ENCODE results near the gene BCL11A. TPM values are rescaled to one million over a fixed set of nuclear protein-coding genes. Genes with fewer than 3 reads are reported as not detected.
A peak's percentile ranks its signal among the peaks of the same experiment; 100 is the strongest.

The BCL11A gene
- total RNA-seq, 1 donor from 2014 or later, result 10.7 TPM

GRCh38 chr2:60516826-60517225, 36.6 kb downstream of the BCL11A start:
- H3K27me3 Mint-ChIP-seq (ENCODE audit: unreplicated experiment), result no peaks in the 10 kb centered on the region
- H3K4me3 Mint-ChIP-seq (ENCODE audit: unreplicated experiment), result peak overlapping the region; percentile 59
- no peaks in the 10 kb centered on the region for H3K36me3 Mint-ChIP-seq (ENCODE audit: unreplicated experiment)
- H3K27ac Mint-ChIP-seq (ENCODE audit: unreplicated experiment), result peak overlapping the region; percentile 98
- H3K9me3 Mint-ChIP-seq (ENCODE audit: unreplicated experiment), result no peaks in the 10 kb centered on the region
- DNase-seq (ENCODE audit: extremely low spot score, unreplicated experiment), result no peak
- H3K4me1 Mint-ChIP-seq (ENCODE audit: unreplicated experiment), result peaks cover 34% of the 10 kb centered on the region
- no peak for TF ChIP-seq CTCF (IDR thresholded peaks at IDR 0.05)

- H3K36me3 Mint-ChIP-seq (ENCODE audit: unreplicated experiment), result no peaks in the 10 kb centered on the region
- no peak for TF ChIP-seq CTCF (IDR thresholded peaks at IDR 0.05)
- H3K27me3 Mint-ChIP-seq (ENCODE audit: unreplicated experiment), result no peaks in the 10 kb centered on the region
- peak overlapping the region; percentile 98 for H3K27ac Mint-ChIP-seq (ENCODE audit: unreplicated experiment)
- peak overlapping the region; percentile 59 for H3K4me3 Mint-ChIP-seq (ENCODE audit: unreplicated experiment)
- peak; percentile 76 for DNase-seq (ENCODE audit: extremely low spot score, unreplicated experiment)
- no peaks in the 10 kb centered on the region for H3K9me3 Mint-ChIP-seq (ENCODE audit: unreplicated experiment)
- H3K4me1 Mint-ChIP-seq (ENCODE audit: unreplicated experiment), result peaks cover 34% of the 10 kb centered on the region
Measured at GRCh38 chr2:60516383-60516811, 37.1 kb downstream of the BCL11A start.

GRCh38 chr2:60515721-60516226, 37.7 kb downstream of the BCL11A start:
- TF ChIP-seq CTCF (IDR thresholded peaks at IDR 0.05), result peak; percentile 39
- Mint-ChIP-seq H3K4me3 (ENCODE audit: unreplicated experiment) (peak overlapping the region; percentile 59), H3K9me3 (ENCODE audit: unreplicated experiment) (no peaks in the 10 kb centered on the region), H3K27ac (ENCODE audit: unreplicated experiment) (peak overlapping the region; percentile 98), H3K4me1 (ENCODE audit: unreplicated experiment) (peaks cover 34% of the 10 kb centered on the region), H3K36me3 (ENCODE audit: unreplicated experiment) (no peaks in the 10 kb centered on the region), H3K27me3 (ENCODE audit: unreplicated experiment) (no peaks in the 10 kb centered on the region)
- peak; percentile 79 for DNase-seq (ENCODE audit: extremely low spot score, unreplicated experiment)

- no peaks in the 10 kb centered on the region for H3K36me3 Mint-ChIP-seq (ENCODE audit: unreplicated experiment)
- TF ChIP-seq CTCF (IDR thresholded peaks at IDR 0.05), result no peak
- H3K27me3 Mint-ChIP-seq (ENCODE audit: unreplicated experiment), result no peaks in the 10 kb centered on the region
- no peak overlapping the region for H3K4me3 Mint-ChIP-seq (ENCODE audit: unreplicated experiment)
- peak; percentile 57 for DNase-seq (ENCODE audit: extremely low spot score, unreplicated experiment)
- no peaks in the 10 kb centered on the region for H3K9me3 Mint-ChIP-seq (ENCODE audit: unreplicated experiment)
- H3K27ac Mint-ChIP-seq (ENCODE audit: unreplicated experiment), result no peak overlapping the region
- peaks cover 29% of the 10 kb centered on the region for H3K4me1 Mint-ChIP-seq (ENCODE audit: unreplicated experiment)
Measured at GRCh38 chr2:60513996-60514395, 39.5 kb downstream of the BCL11A start.

- TF ChIP-seq CTCF (IDR thresholded peaks at IDR 0.05), result no peak
- Mint-ChIP-seq H3K4me3 (ENCODE audit: unreplicated experiment) (no peak overlapping the region), H3K36me3 (ENCODE audit: unreplicated experiment) (no peaks in the 10 kb centered on the region), H3K27me3 (ENCODE audit: unreplicated experiment) (no peaks in the 10 kb centered on the region), H3K9me3 (ENCODE audit: unreplicated experiment) (no peaks in the 10 kb centered on the region), H3K27ac (ENCODE audit: unreplicated experiment) (no peak overlapping the region), H3K4me1 (ENCODE audit: unreplicated experiment) (peaks cover 28% of the 10 kb centered on the region)
- no peak for DNase-seq (ENCODE audit: extremely low spot score, unreplicated experiment)
Measured at GRCh38 chr2:60513191-60513590, 40.3 kb downstream of the BCL11A start.

Measured in osteocyte (in vitro differentiated cells).